HG02642 (cell line): ENCODE results near the gene VAV3.

Experiments
- ATAC-seq: cut with Tn5 transposase; IDR thresholded peaks from one replicate; pipeline ENCODE4 v1.9.1; 2021; ENCODE audit warnings: mild to moderate bottlenecking; ENCODE audit not compliant: unreplicated experiment, poor library complexity

Gene VAV3

GRCh38 chr1:107936498-107937481, 28.2 kb downstream of the VAV3 start:
- peak; percentile 42 for ATAC-seq

DNA sequence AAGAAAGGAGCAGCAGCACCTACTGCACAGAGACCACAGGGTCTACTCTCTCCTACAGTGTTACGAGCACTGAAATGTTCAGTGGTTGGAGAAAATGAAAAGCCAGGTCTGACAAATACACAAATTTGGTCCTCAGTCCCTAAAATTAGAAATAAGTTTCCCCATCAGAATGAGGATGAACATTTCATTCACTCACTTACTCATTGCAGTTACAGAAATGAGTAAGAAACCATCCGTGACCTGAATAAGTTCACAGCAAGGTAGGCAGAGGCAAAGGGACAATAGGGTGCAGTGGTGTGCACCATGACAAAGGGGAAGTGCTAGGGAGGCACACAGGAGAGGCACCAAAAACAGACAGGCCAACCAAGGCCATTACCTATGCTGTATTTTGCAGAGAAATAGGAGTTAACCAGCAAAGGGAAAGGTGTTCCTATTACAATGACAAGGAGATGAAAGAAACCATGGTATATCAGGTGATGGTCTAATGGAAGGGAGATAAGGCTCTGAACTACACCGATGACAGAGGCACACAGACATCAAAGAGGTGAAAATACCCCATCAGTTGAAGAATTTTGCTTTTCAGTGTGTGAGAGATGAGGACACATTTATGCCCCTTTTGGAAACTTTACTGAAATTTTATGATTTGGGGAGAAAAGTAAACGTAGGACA, 29.4 kb downstream of the VAV3 start:
- ATAC-seq: peak; percentile 88

DNA sequence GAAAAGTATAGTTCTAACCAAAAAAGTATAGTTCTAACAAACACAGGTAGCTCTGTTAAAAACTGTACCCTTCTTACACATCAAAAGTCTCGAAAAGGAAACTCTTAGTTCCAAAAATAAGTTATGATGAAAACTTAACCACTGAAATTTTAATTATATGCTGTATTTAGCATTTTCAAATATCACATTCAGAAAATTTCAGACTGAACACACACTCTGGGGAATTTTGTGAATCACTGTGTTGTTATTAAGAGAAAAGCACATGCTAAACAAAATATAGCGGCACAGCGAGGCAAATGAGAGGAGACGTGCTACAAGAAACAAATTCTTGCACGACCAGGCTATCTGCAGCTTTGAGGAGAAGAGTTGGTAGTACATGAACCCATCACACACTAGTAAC, 30.4 kb downstream of the VAV3 start:
- ATAC-seq: peak; percentile 29

DNA sequence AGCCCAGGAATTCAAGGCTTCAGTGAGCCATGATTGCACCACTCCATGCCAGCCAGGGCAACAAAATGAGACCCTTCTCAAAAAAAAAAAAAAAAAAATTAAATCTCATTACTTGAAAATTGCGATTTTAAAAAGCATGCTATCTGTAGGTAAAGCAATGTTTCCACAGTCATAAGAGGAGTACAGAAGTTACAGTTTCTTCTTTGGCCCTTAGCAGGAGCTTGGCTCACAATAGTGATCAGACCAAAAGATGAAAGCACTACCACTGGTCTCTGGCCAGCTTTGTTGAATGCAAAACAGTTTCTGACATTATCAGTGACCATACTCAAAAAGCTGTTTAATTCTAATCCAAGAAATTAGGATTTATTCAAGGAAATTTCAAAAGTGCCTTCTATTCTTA, 31.2 kb downstream of the VAV3 start:
- ATAC-seq: no peak

- no peak for ATAC-seq
These were observed 34.7 kb downstream of the VAV3 start for GRCh38 chr1:107930292-107930691.

GRCh38 chr1:107927820-107928219, 37.2 kb downstream of the VAV3 start:
- no peak for ATAC-seq

DNA sequence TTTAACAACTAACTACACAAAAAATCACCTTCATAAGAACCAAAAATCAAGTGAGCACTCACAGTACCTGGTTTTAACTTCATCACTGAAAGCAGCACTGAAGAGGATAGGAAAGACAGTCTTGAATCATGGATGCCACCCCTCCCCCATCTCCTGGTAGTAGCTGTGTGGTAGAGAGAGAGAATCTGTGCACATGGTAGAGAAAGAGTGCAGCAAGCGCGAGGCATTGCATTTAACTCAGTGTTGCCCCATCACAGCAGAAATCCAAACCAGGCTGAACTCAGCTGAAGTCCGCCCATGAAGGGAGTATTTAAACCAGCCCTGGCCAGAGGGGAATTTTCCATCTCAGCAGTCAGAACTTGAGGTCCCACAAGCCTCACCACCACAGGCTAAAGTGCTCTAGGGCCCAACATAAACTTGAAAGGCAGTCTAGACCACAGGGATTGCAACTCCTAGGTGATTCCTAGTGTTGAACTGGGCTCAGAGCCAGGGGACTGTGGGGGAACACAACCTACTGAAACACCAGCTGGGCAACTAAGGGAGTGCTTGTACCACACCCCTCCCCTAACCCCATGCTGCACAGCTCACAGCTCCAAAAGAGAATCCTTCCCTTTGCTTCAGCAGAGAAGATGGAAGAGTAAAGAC, 38.4 kb downstream of the VAV3 start:
- no peak for ATAC-seq

- no peak for ATAC-seq
These were observed 39.4 kb downstream of the VAV3 start for GRCh38 chr1:107925565-107925964.

- no peak for ATAC-seq
These were observed 44.0 kb downstream of the VAV3 start for GRCh38 chr1:107920999-107921398.

DNA sequence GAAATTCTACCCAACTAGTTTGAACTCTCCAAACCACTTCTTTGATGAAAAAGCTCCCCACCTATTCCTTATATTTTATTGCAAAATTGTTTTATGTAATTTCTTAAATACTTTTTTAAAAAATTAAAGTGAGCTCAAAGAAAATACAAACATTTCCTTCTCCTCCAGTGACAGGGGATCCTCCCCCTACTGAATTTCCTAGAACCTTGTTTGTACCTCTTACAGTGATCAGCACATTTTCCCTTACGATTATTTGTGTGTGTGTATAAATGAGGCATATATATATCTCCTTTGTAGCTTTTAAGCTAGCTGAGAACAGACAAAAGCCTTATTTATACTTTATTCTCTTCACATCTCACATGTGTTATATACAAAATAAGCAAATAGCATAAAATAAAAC, 44.4 kb downstream of the VAV3 start:
- no peak for ATAC-seq

DNA sequence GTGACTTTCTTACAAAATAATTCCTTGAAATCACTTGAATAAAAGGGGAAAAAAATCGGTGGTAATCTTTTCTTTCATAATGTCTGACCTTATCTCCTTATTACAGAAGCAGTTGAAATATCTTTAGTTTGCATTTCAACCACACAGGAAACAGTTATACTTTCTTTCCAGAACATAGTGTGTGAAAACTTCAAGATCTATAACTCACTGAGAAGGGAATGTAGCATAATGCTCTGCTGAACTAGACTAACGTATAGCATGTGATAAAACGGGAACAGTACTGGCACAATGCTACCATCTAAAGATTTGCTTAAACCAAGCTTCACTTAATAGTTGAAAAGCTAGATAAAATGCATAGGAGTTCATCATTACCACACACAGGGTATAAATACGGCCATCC, 45.0 kb downstream of the VAV3 start:
- no peak for ATAC-seq

DNA sequence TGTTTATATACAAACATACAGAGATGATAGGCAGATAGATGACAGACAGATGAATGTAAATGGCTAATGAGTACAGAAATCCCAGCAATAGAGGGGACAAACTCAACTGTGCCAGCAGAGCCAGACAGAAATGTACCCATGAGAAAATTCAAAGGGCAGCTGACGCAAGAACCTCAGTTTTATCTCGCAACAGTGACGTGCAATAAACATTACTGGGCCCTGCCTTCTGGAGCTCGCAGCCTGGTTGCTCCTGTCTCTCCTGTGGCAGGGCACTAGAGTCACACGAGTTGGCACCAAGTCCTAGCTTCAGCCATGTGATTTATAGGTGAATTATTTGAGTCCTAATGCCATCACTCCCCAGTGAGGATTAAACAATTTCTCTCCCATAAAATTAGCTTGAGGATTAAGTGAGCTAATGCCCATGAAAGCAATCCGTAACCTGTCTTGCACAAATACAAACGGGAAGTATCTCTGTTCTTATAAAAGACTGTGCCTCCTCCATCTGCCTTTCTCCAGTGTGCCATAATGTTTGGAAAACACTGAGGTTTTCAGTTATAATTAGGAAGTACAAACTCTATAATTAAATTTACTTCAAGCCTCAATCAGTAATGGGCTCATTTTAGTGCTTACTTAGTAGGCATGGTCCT, 50.7 kb downstream of the VAV3 start:
- ATAC-seq: no peak

DNA sequence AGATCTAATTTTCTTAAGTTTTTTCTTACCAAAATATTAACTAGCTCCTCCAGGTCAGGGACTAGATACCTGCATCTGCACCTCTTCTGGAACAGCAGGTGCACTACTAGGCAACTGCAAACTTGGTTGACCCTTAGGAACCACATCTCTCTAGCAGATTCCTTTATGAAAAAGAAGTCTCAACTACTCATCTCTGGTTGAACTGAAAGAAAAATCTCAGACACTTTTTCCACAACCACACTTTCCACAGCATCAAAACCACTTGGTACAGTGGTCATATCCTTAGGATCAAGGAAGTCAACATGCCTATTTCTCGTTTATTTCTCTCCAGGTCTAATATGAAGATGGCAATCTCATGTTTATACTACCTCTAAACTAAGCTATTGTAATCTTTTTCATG, 52.3 kb downstream of the VAV3 start:
- no peak for ATAC-seq

GRCh38 chr1:107900090-107900945, 64.7 kb downstream of the VAV3 start:
- ATAC-seq: no peak

GRCh38 chr1:107899655-107900054, 65.3 kb downstream of the VAV3 start:
- ATAC-seq: no peak

DNA sequence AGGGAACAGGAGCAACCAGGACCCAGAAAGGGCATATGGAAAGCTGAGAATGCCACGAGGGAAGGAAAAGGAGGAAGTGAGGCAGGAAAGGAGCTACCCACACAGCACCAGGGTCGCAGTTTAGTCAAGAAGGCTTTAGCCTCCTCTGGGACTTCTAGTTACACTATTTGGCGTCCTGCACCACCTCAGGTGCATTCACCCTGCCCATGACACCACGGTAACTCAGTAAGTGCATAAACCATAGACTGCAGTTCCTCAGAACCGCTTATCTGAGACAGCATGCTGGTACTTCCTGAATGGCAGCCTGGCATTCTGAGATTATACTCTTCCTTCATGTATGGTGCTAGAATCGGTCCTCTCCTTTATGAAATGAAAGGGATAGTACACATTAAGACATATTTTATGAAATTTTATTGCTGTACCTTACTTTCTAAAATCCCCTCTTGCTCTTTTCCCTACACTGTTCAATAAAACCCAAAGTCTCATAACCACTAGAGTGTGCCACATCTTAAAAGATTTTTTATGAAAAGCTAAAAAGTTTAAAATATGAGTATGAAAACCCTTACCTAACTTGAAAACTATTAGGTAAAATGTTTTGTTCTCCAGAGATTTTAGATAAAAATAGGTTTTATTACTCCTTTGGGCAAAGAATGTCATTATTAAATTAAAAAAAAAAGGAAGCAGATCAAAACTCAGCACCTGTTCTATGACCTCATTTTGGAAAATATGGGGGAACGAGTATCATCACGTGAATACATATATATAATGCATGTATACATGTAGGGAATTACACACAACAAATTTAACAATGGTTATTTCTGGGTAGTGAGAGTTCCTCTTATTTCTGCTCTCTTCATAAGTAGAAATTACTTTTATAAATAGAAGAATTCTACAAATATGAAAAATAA, 67.3 kb downstream of the VAV3 start:
- ATAC-seq: no peak

DNA sequence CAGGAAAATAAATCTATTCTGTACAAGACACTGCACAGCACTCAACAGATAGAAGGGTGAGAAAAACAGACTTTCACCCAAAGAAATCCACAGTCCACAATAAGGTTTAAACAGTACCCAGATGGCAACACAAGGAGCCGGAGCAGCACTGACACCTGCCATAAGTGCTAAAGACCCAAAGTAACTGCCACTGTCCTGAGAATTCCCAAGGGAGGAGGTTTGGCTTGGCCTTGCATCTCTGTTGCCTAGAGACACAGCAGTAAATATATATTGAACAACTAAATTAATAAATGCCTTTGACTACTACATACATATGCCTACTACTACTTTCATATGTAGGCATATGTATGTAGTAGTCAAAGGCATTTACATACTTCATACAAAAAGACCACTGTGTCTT, 68.0 kb downstream of the VAV3 start:
- no peak for ATAC-seq

DNA sequence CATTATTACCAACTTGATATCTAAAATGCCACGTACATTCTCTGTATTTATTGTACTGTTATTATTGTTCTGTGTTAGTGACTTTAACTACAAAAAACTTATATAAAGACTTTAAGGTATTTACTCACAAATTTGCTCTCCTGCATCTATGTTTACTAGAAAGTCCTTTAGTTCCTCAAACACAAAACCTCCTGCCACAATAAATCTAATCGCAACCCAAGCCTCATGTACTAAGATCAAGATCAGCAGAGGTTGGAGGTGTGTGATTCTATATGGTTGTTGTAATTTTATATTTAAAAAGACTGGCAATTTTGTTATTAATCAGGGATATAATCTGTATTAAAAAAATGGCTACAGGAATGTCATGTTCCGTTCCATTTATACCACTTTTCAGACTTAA, 68.6 kb downstream of the VAV3 start:
- ATAC-seq: no peak
